Calu3 (cell line): ENCODE data around the gene CFC1. TPM values are rescaled to one million over a fixed set of nuclear protein-coding genes. Genes with fewer than 3 reads are reported as not detected.
"Not testable (repeated sequence)": the region's sequence is repeated elsewhere in the genome, so short reads cannot be mapped to it uniquely, and the experiment has no call there.

ENCODE experiments used
- BruUV-seq: library from RNA; stranded (reverse); fragments of 400-500 nt; replicated peaks from 2 replicates; lab custom pipeline; 2021; lab: Mats Ljungman, UMichigan
- CTCF ChIA-PET: fragments of 300-600 bp; sonication (Branson Sonifier 250); formaldehyde crosslinking; loops from one replicate; lab custom pipeline; 2022; ENCODE audit warnings: antibody characterized with exemption; lab: Charles Lee
- DNase-seq: peaks from one replicate; pipeline ENCODE4 v3.0.0; 2022
- H3K27ac Mint-ChIP-seq: one replicate; pipeline ENCODE4 v1.8.0; 2022; ENCODE audit warnings: mixed read lengths; ENCODE audit not compliant: unreplicated experiment
- H3K27me3 Mint-ChIP-seq: one replicate; pipeline ENCODE4 v1.8.0; 2022; ENCODE audit warnings: mixed read lengths; ENCODE audit not compliant: unreplicated experiment
- H3K36me3 Mint-ChIP-seq: one replicate; pipeline ENCODE4 v1.8.0; 2022; ENCODE audit warnings: mild to moderate bottlenecking, moderate library complexity, mixed read lengths; ENCODE audit not compliant: insufficient read depth, unreplicated experiment
- H3K4me1 Mint-ChIP-seq: one replicate; pipeline ENCODE4 v1.8.0; 2022; ENCODE audit warnings: mild to moderate bottlenecking, low read depth, mixed read lengths; ENCODE audit not compliant: unreplicated experiment
- H3K4me3 Mint-ChIP-seq: one replicate; pipeline ENCODE4 v1.8.0; 2022; ENCODE audit warnings: mild to moderate bottlenecking, low read depth, moderate library complexity, mixed read lengths; ENCODE audit not compliant: unreplicated experiment
- H3K9me3 Mint-ChIP-seq: one replicate; pipeline ENCODE4 v1.8.0; 2022; ENCODE audit warnings: low read depth, mixed read lengths; ENCODE audit not compliant: unreplicated experiment
- intact Hi-C: fragments of 100-400 bp; cut with micrococcal nuclease; formaldehyde crosslinking; loops from one replicate; pipeline ENCODE4 v1.10.0; 2022; ENCODE audit not compliant: unreplicated experiment
- total RNA-seq: library from RNA; stranded (reverse); gene quantifications from 2 replicates; pipeline ENCODE4 v1.2.3, GENCODE V29; 2022

The CFC1 gene
- total RNA-seq, 1 experiment from 2014 or later, result not detected

- intact Hi-C loops, CTCF ChIA-PET, H3K27me3 Mint-ChIP-seq, H3K27ac Mint-ChIP-seq, H3K4me1 Mint-ChIP-seq, H3K9me3 Mint-ChIP-seq, BruUV-seq, H3K4me3 Mint-ChIP-seq, DNase-seq, H3K36me3 Mint-ChIP-seq: not testable (repeated sequence)
Observed at GRCh38 chr2:130584726-130585125, 14.6 kb downstream of the CFC1 start.

GRCh38 chr2:130583582-130583981, 15.8 kb downstream of the CFC1 start:
- intact Hi-C loops, H3K27ac Mint-ChIP-seq, BruUV-seq: not testable (repeated sequence)

GRCh38 chr2:130582970-130583369, 16.4 kb downstream of the CFC1 start:
- CTCF ChIA-PET, H3K4me3 Mint-ChIP-seq, H3K9me3 Mint-ChIP-seq, H3K36me3 Mint-ChIP-seq, BruUV-seq, H3K27ac Mint-ChIP-seq, intact Hi-C loops, DNase-seq, H3K27me3 Mint-ChIP-seq, H3K4me1 Mint-ChIP-seq: not testable (repeated sequence)

More at GRCh38 chr2:130583582-130583981, 15.8 kb downstream of the CFC1 start:
- DNase-seq, H3K27me3 Mint-ChIP-seq, CTCF ChIA-PET, H3K4me1 Mint-ChIP-seq, H3K4me3 Mint-ChIP-seq, H3K9me3 Mint-ChIP-seq, H3K36me3 Mint-ChIP-seq: not testable (repeated sequence)

- H3K27ac Mint-ChIP-seq, BruUV-seq, H3K36me3 Mint-ChIP-seq, H3K4me3 Mint-ChIP-seq, H3K4me1 Mint-ChIP-seq, H3K9me3 Mint-ChIP-seq, DNase-seq, CTCF ChIA-PET, H3K27me3 Mint-ChIP-seq, intact Hi-C loops: not testable (repeated sequence)
Observed at GRCh38 chr2:130581491-130581890, 17.9 kb downstream of the CFC1 start.

- H3K27me3 Mint-ChIP-seq, CTCF ChIA-PET, H3K9me3 Mint-ChIP-seq, BruUV-seq, H3K4me1 Mint-ChIP-seq, H3K36me3 Mint-ChIP-seq, H3K4me3 Mint-ChIP-seq, H3K27ac Mint-ChIP-seq, intact Hi-C loops, DNase-seq: not testable (repeated sequence)
Observed at GRCh38 chr2:130579121-130579520, 20.3 kb downstream of the CFC1 start.

GRCh38 chr2:130577559-130577958, 21.8 kb downstream of the CFC1 start:
- intact Hi-C loops, result not testable (repeated sequence)

GRCh38 chr2:130576209-130576784, 23.1 kb downstream of the CFC1 start:
- H3K4me3 Mint-ChIP-seq, H3K27me3 Mint-ChIP-seq, H3K9me3 Mint-ChIP-seq, H3K4me1 Mint-ChIP-seq, BruUV-seq, H3K36me3 Mint-ChIP-seq, CTCF ChIA-PET, H3K27ac Mint-ChIP-seq, intact Hi-C loops, DNase-seq: not testable (repeated sequence)

More at GRCh38 chr2:130577559-130577958, 21.8 kb downstream of the CFC1 start:
- BruUV-seq, H3K27ac Mint-ChIP-seq, H3K27me3 Mint-ChIP-seq, CTCF ChIA-PET, H3K4me3 Mint-ChIP-seq, H3K4me1 Mint-ChIP-seq, H3K36me3 Mint-ChIP-seq, H3K9me3 Mint-ChIP-seq, DNase-seq: not testable (repeated sequence)

- not testable (repeated sequence) for H3K4me1 Mint-ChIP-seq
Observed at GRCh38 chr2:130574230-130574629, 25.1 kb downstream of the CFC1 start.

GRCh38 chr2:130571929-130572328, 27.4 kb downstream of the CFC1 start:
- H3K27me3 Mint-ChIP-seq, H3K36me3 Mint-ChIP-seq, DNase-seq, CTCF ChIA-PET, intact Hi-C loops, H3K4me1 Mint-ChIP-seq, BruUV-seq, H3K27ac Mint-ChIP-seq, H3K9me3 Mint-ChIP-seq, H3K4me3 Mint-ChIP-seq: not testable (repeated sequence)

More at GRCh38 chr2:130574230-130574629, 25.1 kb downstream of the CFC1 start:
- intact Hi-C loops, H3K4me3 Mint-ChIP-seq, H3K27me3 Mint-ChIP-seq, BruUV-seq, CTCF ChIA-PET, DNase-seq, H3K9me3 Mint-ChIP-seq, H3K36me3 Mint-ChIP-seq, H3K27ac Mint-ChIP-seq: not testable (repeated sequence)

- BruUV-seq, H3K4me3 Mint-ChIP-seq, CTCF ChIA-PET, DNase-seq, H3K27ac Mint-ChIP-seq, H3K9me3 Mint-ChIP-seq, H3K36me3 Mint-ChIP-seq, H3K4me1 Mint-ChIP-seq, H3K27me3 Mint-ChIP-seq, intact Hi-C loops: not testable (repeated sequence)
Observed at GRCh38 chr2:130566165-130566564, 33.2 kb downstream of the CFC1 start.
